ENCODE data around the gene POLRMT. TPM values are rescaled to one million over a fixed set of nuclear protein-coding genes. Genes with fewer than 3 reads are reported as not detected.

The POLRMT gene
- total and polyA plus RNA-seq, 2 donors (not counting 1 experiment from before 2014, with no cell fraction given): 7.3 to 21.5 TPM

GRCh38 chr19:615619-616018 lies 17.7 kb downstream of the POLRMT start:
- H3K9me3 ChIP-seq (ENCODE audit: control insufficient read depth, insufficient read depth, low read depth, low read length): no peaks in the 10 kb centered on the region
- DNase-seq (ENCODE audit: low read depth in 2 of 2): no peak
- H3K4me1 ChIP-seq (ENCODE audit: control insufficient read depth, extremely low read depth, insufficient read depth, low read length): peaks cover 9% of the 10 kb centered on the region
- TF ChIP-seq CTCF (conservative IDR thresholded peaks at IDR 0.05 in 1 of 2, IDR thresholded peaks at IDR 0.05 in 1 of 2; ENCODE audit: low read depth in 1 of 2, low read length in 2 of 2) (no peak), EZH2 (IDR thresholded peaks at IDR 0.05; ENCODE audit: low read length, missing control alignments) (no peak)
- no peak overlapping the region for H2AFZ ChIP-seq (ENCODE audit: low read length)
- peaks cover 8% of the 10 kb centered on the region for H3K36me3 ChIP-seq (ENCODE audit: control insufficient read depth, insufficient read depth, low read length)
- no peak overlapping the region for H3K9ac ChIP-seq (ENCODE audit: insufficient read depth, low read length)
- H3K4me2 ChIP-seq (ENCODE audit: extremely low read depth, insufficient read depth, low read length): no peak overlapping the region
- H4K20me1 ChIP-seq (ENCODE audit: control insufficient read depth, extremely low read depth, insufficient read depth, low read length): no peaks in the 10 kb centered on the region
- no peaks in the 10 kb centered on the region for H3K27me3 ChIP-seq (ENCODE audit: control insufficient read depth, insufficient read depth, low read length)
- no peak overlapping the region for H3K27ac ChIP-seq (ENCODE audit: insufficient read depth, low read length)
- no peak overlapping the region for H3K4me3 ChIP-seq (replicated peaks in 1 of 4; ENCODE audit: control extremely low read depth in 1 of 4, insufficient read depth in 1 of 4, low read depth in 3 of 4, low read length in 4 of 4)
- H3K79me2 ChIP-seq (ENCODE audit: control insufficient read depth, insufficient read depth, low read length): no peaks in the 10 kb centered on the region

- TF ChIP-seq EZH2 (IDR thresholded peaks at IDR 0.05; ENCODE audit: low read length, missing control alignments): no peak
- no peak for TF ChIP-seq CTCF (conservative IDR thresholded peaks at IDR 0.05 in 1 of 2, IDR thresholded peaks at IDR 0.05 in 1 of 2; ENCODE audit: low read depth in 1 of 2, low read length in 2 of 2)
- no peak overlapping the region for H3K9ac ChIP-seq (ENCODE audit: insufficient read depth, low read length)
Measured at GRCh38 chr19:613732-614567, 19.4 kb downstream of the POLRMT start.

GRCh38 chr19:612941-613340 lies 20.4 kb downstream of the POLRMT start:
- no peaks in the 10 kb centered on the region for H3K9me3 ChIP-seq (ENCODE audit: control insufficient read depth, insufficient read depth, low read depth, low read length)
- H2AFZ ChIP-seq (ENCODE audit: low read length): no peak overlapping the region
- no peaks in the 10 kb centered on the region for H3K27me3 ChIP-seq (ENCODE audit: control insufficient read depth, insufficient read depth, low read length)
- H3K36me3 ChIP-seq (ENCODE audit: control insufficient read depth, insufficient read depth, low read length): no peaks in the 10 kb centered on the region
- H3K4me2 ChIP-seq (ENCODE audit: extremely low read depth, insufficient read depth, low read length): no peak overlapping the region
- peaks cover 9% of the 10 kb centered on the region for H3K4me1 ChIP-seq (ENCODE audit: control insufficient read depth, extremely low read depth, insufficient read depth, low read length)
- no peaks in the 10 kb centered on the region for H4K20me1 ChIP-seq (ENCODE audit: control insufficient read depth, extremely low read depth, insufficient read depth, low read length)
- no peak overlapping the region for H3K4me3 ChIP-seq (replicated peaks in 1 of 4; ENCODE audit: control extremely low read depth in 1 of 4, insufficient read depth in 1 of 4, low read depth in 3 of 4, low read length in 4 of 4)
- TF ChIP-seq CTCF (conservative IDR thresholded peaks at IDR 0.05 in 1 of 2, IDR thresholded peaks at IDR 0.05 in 1 of 2; ENCODE audit: low read depth in 1 of 2, low read length in 2 of 2): no peak
- TF ChIP-seq EZH2 (IDR thresholded peaks at IDR 0.05; ENCODE audit: low read length, missing control alignments): no peak
- no peaks in the 10 kb centered on the region for H3K79me2 ChIP-seq (ENCODE audit: control insufficient read depth, insufficient read depth, low read length)
- no peak for DNase-seq (ENCODE audit: low read depth in 2 of 2)
- no peak overlapping the region for H3K27ac ChIP-seq (ENCODE audit: insufficient read depth, low read length)
- no peak overlapping the region for H3K9ac ChIP-seq (ENCODE audit: insufficient read depth, low read length)

More at GRCh38 chr19:613732-614567, 19.4 kb downstream of the POLRMT start:
- Histone ChIP-seq H3K79me2 (ENCODE audit: control insufficient read depth, insufficient read depth, low read length) (no peaks in the 10 kb centered on the region), H2AFZ (ENCODE audit: low read length) (no peak overlapping the region), H3K4me1 (ENCODE audit: control insufficient read depth, extremely low read depth, insufficient read depth, low read length) (peaks cover 9% of the 10 kb centered on the region), H4K20me1 (ENCODE audit: control insufficient read depth, extremely low read depth, insufficient read depth, low read length) (no peaks in the 10 kb centered on the region), H3K27me3 (ENCODE audit: control insufficient read depth, insufficient read depth, low read length) (no peaks in the 10 kb centered on the region), H3K27ac (ENCODE audit: insufficient read depth, low read length) (no peak overlapping the region), H3K4me2 (ENCODE audit: extremely low read depth, insufficient read depth, low read length) (no peak overlapping the region), H3K9me3 (ENCODE audit: control insufficient read depth, insufficient read depth, low read depth, low read length) (no peaks in the 10 kb centered on the region), H3K4me3 (replicated peaks in 1 of 4; ENCODE audit: control extremely low read depth in 1 of 4, insufficient read depth in 1 of 4, low read depth in 3 of 4, low read length in 4 of 4) (no peak overlapping the region), H3K36me3 (ENCODE audit: control insufficient read depth, insufficient read depth, low read length) (peaks cover 4% of the 10 kb centered on the region)
- no peak for DNase-seq (ENCODE audit: low read depth in 2 of 2)
